ENCODE measurements around the gene KBTBD12. TPM values are rescaled to one million over a fixed set of nuclear protein-coding genes. Genes with fewer than 3 reads are reported as not detected.

Gene KBTBD12
- total RNA-seq, 1 donor from 2014 or later = not detected

- Histone ChIP-seq H3K4me3 (no peak overlapping the region), H3K36me3 (no peaks in the 10 kb centered on the region), H3K79me2 (ENCODE audit: low read depth) (no peaks in the 10 kb centered on the region), H3F3A (ENCODE audit: low read depth) (no peaks in the 10 kb centered on the region), H4K20me1 (ENCODE audit: low read depth) (no peaks in the 10 kb centered on the region), H3K9me3 (ENCODE audit: low read depth) (no peaks in the 10 kb centered on the region), H3K27ac (no peak overlapping the region), H2AFZ (replicated peaks) (no peak overlapping the region), H3K27me3 (no peaks in the 10 kb centered on the region), H3K9ac (no peak overlapping the region), H3K4me1 (no peaks in the 10 kb centered on the region), H3K4me2 (no peak overlapping the region)
- no peak for DNase-seq (ENCODE audit: low spot score)
- TF ChIP-seq EZH2phosphoT487 (IDR thresholded peaks at IDR 0.05) = no peak
- TF ChIP-seq EZH2 (IDR thresholded peaks at IDR 0.05) = no peak
- no peak for TF ChIP-seq CTCF (IDR thresholded peaks at IDR 0.05)
- H3K27ac Mint-ChIP-seq = no peak overlapping the region
- H3K4me1 Mint-ChIP-seq = peaks cover 2% of the 10 kb centered on the region
- H3K4me3 Mint-ChIP-seq = no peak overlapping the region
- H3K27me3 Mint-ChIP-seq (ENCODE audit: insufficient read depth, low read depth) = peaks cover 3% of the 10 kb centered on the region
- no peaks in the 10 kb centered on the region for H3K9me3 Mint-ChIP-seq
- no peaks in the 10 kb centered on the region for H3K36me3 Mint-ChIP-seq
These were observed 75.0 kb downstream of the KBTBD12 start for GRCh38 chr3:127990051-127990450.

GRCh38 chr3:127990461-127990860 lies 75.4 kb downstream of the KBTBD12 start:
- no peaks in the 10 kb centered on the region for H3K4me1 ChIP-seq
- H3F3A ChIP-seq (ENCODE audit: low read depth) = no peaks in the 10 kb centered on the region
- H3K4me2 ChIP-seq = no peak overlapping the region
- no peak overlapping the region for H3K4me3 ChIP-seq
- no peaks in the 10 kb centered on the region for H3K36me3 ChIP-seq
- no peak for DNase-seq (ENCODE audit: low spot score)
- H3K27ac ChIP-seq = no peak overlapping the region
- no peak overlapping the region for H2AFZ ChIP-seq (replicated peaks)
- H4K20me1 ChIP-seq (ENCODE audit: low read depth) = no peaks in the 10 kb centered on the region
- Mint-ChIP-seq H3K4me1 (peaks cover 2% of the 10 kb centered on the region), H3K27me3 (ENCODE audit: insufficient read depth, low read depth) (peaks cover 3% of the 10 kb centered on the region), H3K36me3 (no peaks in the 10 kb centered on the region), H3K9me3 (no peaks in the 10 kb centered on the region), H3K27ac (no peak overlapping the region), H3K4me3 (no peak overlapping the region)
- H3K9me3 ChIP-seq (ENCODE audit: low read depth) = no peaks in the 10 kb centered on the region
- TF ChIP-seq EZH2 (IDR thresholded peaks at IDR 0.05) = no peak
- TF ChIP-seq EZH2phosphoT487 (IDR thresholded peaks at IDR 0.05) = no peak
- TF ChIP-seq CTCF (IDR thresholded peaks at IDR 0.05) = no peak
- no peaks in the 10 kb centered on the region for H3K79me2 ChIP-seq (ENCODE audit: low read depth)
- no peak overlapping the region for H3K9ac ChIP-seq
- H3K27me3 ChIP-seq = no peaks in the 10 kb centered on the region

- no peak for TF ChIP-seq CTCF (IDR thresholded peaks at IDR 0.05)
- TF ChIP-seq EZH2phosphoT487 (IDR thresholded peaks at IDR 0.05) = no peak
- TF ChIP-seq EZH2 (IDR thresholded peaks at IDR 0.05) = no peak
- Mint-ChIP-seq H3K27me3 (ENCODE audit: insufficient read depth, low read depth) (peaks cover 3% of the 10 kb centered on the region), H3K36me3 (no peaks in the 10 kb centered on the region), H3K4me3 (no peak overlapping the region), H3K27ac (peak overlapping the region; percentile 42), H3K9me3 (no peaks in the 10 kb centered on the region), H3K4me1 (peaks cover 2% of the 10 kb centered on the region)
- H3K4me3 ChIP-seq = no peak overlapping the region
- H3K4me2 ChIP-seq = no peak overlapping the region
- H3K27ac ChIP-seq = no peak overlapping the region
- no peaks in the 10 kb centered on the region for H3K79me2 ChIP-seq (ENCODE audit: low read depth)
- no peaks in the 10 kb centered on the region for H3K36me3 ChIP-seq
- H3K9me3 ChIP-seq (ENCODE audit: low read depth) = no peaks in the 10 kb centered on the region
- no peaks in the 10 kb centered on the region for H3K4me1 ChIP-seq
- no peak for DNase-seq (ENCODE audit: low spot score)
- no peak overlapping the region for H2AFZ ChIP-seq (replicated peaks)
- no peaks in the 10 kb centered on the region for H3K27me3 ChIP-seq
- no peaks in the 10 kb centered on the region for H3F3A ChIP-seq (ENCODE audit: low read depth)
- no peak overlapping the region for H3K9ac ChIP-seq
- no peaks in the 10 kb centered on the region for H4K20me1 ChIP-seq (ENCODE audit: low read depth)
These were observed 76.2 kb downstream of the KBTBD12 start for GRCh38 chr3:127991251-127991650.
